Activated CD4-positive, alpha-beta T cell treated with anti-CD3 and anti-CD28 coated beads, Interleukin-2, amount 10 ng/mL, durations not matched to agents 7 days and 5 days (primary cell): ENCODE data around the gene DBNL. TPM values are rescaled to one million over a fixed set of nuclear protein-coding genes. Genes with fewer than 3 reads are reported as not detected.
"Not testable (repeated sequence)": the region's sequence is repeated elsewhere in the genome, so short reads cannot be mapped to it uniquely, and the experiment has no call there.

ENCODE experiments used
- CTCF ChIA-PET: fragments of 350-600 bp; sonication (Branson Sonifier 250); formaldehyde crosslinking; loops from one replicate; lab custom pipeline; 2021; ENCODE audit warnings: antibody characterized with exemption; lab: Charles Lee
- POLR2A ChIA-PET: fragments of 350-600 bp; sonication (Branson Sonifier 250); formaldehyde crosslinking; loops from one replicate; lab custom pipeline; 2021; ENCODE audit warnings: antibody characterized with exemption; lab: Charles Lee
- DNase-seq: peaks from one replicate; pipeline ENCODE4 v3.0.0-alpha.2; 2020
- H3K27ac Mint-ChIP-seq: one replicate; pipeline ENCODE4 v1.8.0; 2021; ENCODE audit warnings: mild to moderate bottlenecking, moderate library complexity, mixed read lengths
- H3K27me3 Mint-ChIP-seq: one replicate; pipeline ENCODE4 v1.8.0; 2021; ENCODE audit warnings: mixed read lengths
- H3K36me3 Mint-ChIP-seq: one replicate; pipeline ENCODE4 v1.8.0; 2021; ENCODE audit warnings: low read depth, mixed read lengths
- H3K4me1 Mint-ChIP-seq: one replicate; pipeline ENCODE4 v1.8.0; 2021; ENCODE audit warnings: mixed read lengths
- H3K4me3 Mint-ChIP-seq: one replicate; pipeline ENCODE4 v1.8.0; 2021; ENCODE audit warnings: mild to moderate bottlenecking, moderate library complexity, mixed read lengths
- H3K9me3 Mint-ChIP-seq: one replicate; pipeline ENCODE4 v1.8.0; 2021; ENCODE audit warnings: mixed read lengths
- total RNA-seq, 2 experiments: library from RNA; stranded (reverse); gene quantifications; one replicate each; pipeline ENCODE4 v1.2.3, GENCODE V29; 2021

The DBNL gene
- total RNA-seq, 2 experiments from 2014 or later, result 152 to 168 TPM

GRCh38 chr7:44033971-44034844 is 10.3 kb upstream of the DBNL start:
- H3K27me3 Mint-ChIP-seq, H3K27ac Mint-ChIP-seq, H3K36me3 Mint-ChIP-seq, POLR2A ChIA-PET, H3K4me1 Mint-ChIP-seq, H3K4me3 Mint-ChIP-seq, H3K9me3 Mint-ChIP-seq, DNase-seq: not testable (repeated sequence)
- CTCF ChIA-PET, result interaction anchor here (0.6 kb wide), 1 partner anchor 108 kb away, joined by 3 read pairs; no protein-coding TSS in a partner anchor

- H3K36me3 Mint-ChIP-seq, DNase-seq, H3K4me3 Mint-ChIP-seq, CTCF ChIA-PET, H3K27ac Mint-ChIP-seq, H3K27me3 Mint-ChIP-seq, H3K4me1 Mint-ChIP-seq, POLR2A ChIA-PET, H3K9me3 Mint-ChIP-seq: not testable (repeated sequence)
These were observed 8.1 kb upstream of the DBNL start for GRCh38 chr7:44036364-44036763.

- not testable (repeated sequence) for H3K27me3 Mint-ChIP-seq, H3K4me3 Mint-ChIP-seq
- H3K27ac Mint-ChIP-seq, result peak overlapping the region; percentile 13
These were observed 6.6 kb upstream of the DBNL start for GRCh38 chr7:44037951-44038350.

GRCh38 chr7:44038553-44038952 is 5.9 kb upstream of the DBNL start:
- H3K4me1 Mint-ChIP-seq, result peaks cover 14% of the 10 kb centered on the region
- POLR2A ChIA-PET, H3K36me3 Mint-ChIP-seq, DNase-seq, H3K9me3 Mint-ChIP-seq, H3K4me3 Mint-ChIP-seq, H3K27me3 Mint-ChIP-seq, H3K27ac Mint-ChIP-seq, CTCF ChIA-PET: not testable (repeated sequence)

More at GRCh38 chr7:44037951-44038350, 6.6 kb upstream of the DBNL start:
- H3K4me1 Mint-ChIP-seq, result peaks cover 13% of the 10 kb centered on the region
- CTCF ChIA-PET, DNase-seq, H3K9me3 Mint-ChIP-seq, POLR2A ChIA-PET, H3K36me3 Mint-ChIP-seq: not testable (repeated sequence)

- peaks cover 20% of the 10 kb centered on the region for H3K4me1 Mint-ChIP-seq
- H3K4me3 Mint-ChIP-seq, result peak overlapping the region; percentile 48
- H3K27ac Mint-ChIP-seq, result peak overlapping the region; percentile 87
- H3K9me3 Mint-ChIP-seq, H3K36me3 Mint-ChIP-seq, H3K27me3 Mint-ChIP-seq, POLR2A ChIA-PET, CTCF ChIA-PET: not testable (repeated sequence)
- DNase-seq, result peak; percentile 89
These were observed 5.4 kb upstream of the DBNL start for GRCh38 chr7:44038961-44039558.

GRCh38 chr7:44039800-44040492 is 4.6 kb upstream of the DBNL start:
- H3K27me3 Mint-ChIP-seq, DNase-seq, CTCF ChIA-PET, POLR2A ChIA-PET, H3K9me3 Mint-ChIP-seq, H3K36me3 Mint-ChIP-seq: not testable (repeated sequence)
- Mint-ChIP-seq H3K27ac (peak overlapping the region; percentile 90), H3K4me3 (peak overlapping the region; percentile 58), H3K4me1 (peaks cover 20% of the 10 kb centered on the region)

- H3K9me3 Mint-ChIP-seq, H3K27me3 Mint-ChIP-seq, H3K36me3 Mint-ChIP-seq, POLR2A ChIA-PET, CTCF ChIA-PET: not testable (repeated sequence)
- Mint-ChIP-seq H3K4me3 (peak overlapping the region; percentile 75), H3K4me1 (peaks cover 24% of the 10 kb centered on the region), H3K27ac (peak overlapping the region; percentile 90)
- peak; percentile 58 for DNase-seq
These were observed 4.0 kb upstream of the DBNL start for GRCh38 chr7:44040493-44040891.

- H3K4me1 Mint-ChIP-seq, result peaks cover 41% of the 10 kb centered on the region
- H3K27me3 Mint-ChIP-seq, result no peaks in the 10 kb centered on the region
- H3K4me3 Mint-ChIP-seq, result peak overlapping the region; percentile 47
- ChIA-PET POLR2A (no interaction called here), CTCF (interaction anchor here (1.0 kb wide), 1 partner anchor 22 kb away, joined by 3 read pairs; no protein-coding TSS in a partner anchor)
- no peaks in the 10 kb centered on the region for H3K9me3 Mint-ChIP-seq
- DNase-seq, result no peak
- H3K27ac Mint-ChIP-seq, result peak overlapping the region; percentile 32
- peaks cover 25% of the 10 kb centered on the region for H3K36me3 Mint-ChIP-seq
These were observed 2.3 kb upstream of the DBNL start for GRCh38 chr7:44042221-44042620.

GRCh38 chr7:44043902-44044301 is 600 bp upstream of the DBNL start:
- Mint-ChIP-seq H3K27me3 (no peaks in the 10 kb centered on the region), H3K36me3 (peaks cover 31% of the 10 kb centered on the region), H3K4me1 (peaks cover 53% of the 10 kb centered on the region), H3K4me3 (peak overlapping the region; percentile 86), H3K9me3 (no peaks in the 10 kb centered on the region), H3K27ac (peak overlapping the region; percentile 92)
- ChIA-PET POLR2A (interaction anchor here (0.6 kb wide), 1 partner anchor 24 kb away, joined by 3 read pairs; no protein-coding TSS in a partner anchor), CTCF (interaction anchor here (1.0 to 1.5 kb wide), 4 partner anchors 11 to 531 kb away, joined by 3 to 5 read pairs (median 4); no protein-coding TSS in a partner anchor)
- DNase-seq, result no peak

- Mint-ChIP-seq H3K9me3 (no peaks in the 10 kb centered on the region), H3K36me3 (peaks cover 39% of the 10 kb centered on the region), H3K27me3 (no peaks in the 10 kb centered on the region), H3K4me1 (peaks cover 62% of the 10 kb centered on the region), H3K4me3 (peak overlapping the region; percentile 86), H3K27ac (peak overlapping the region; percentile 94)
- no peak for DNase-seq
- POLR2A ChIA-PET, result interaction anchor here (1.0 kb wide), 1 partner anchor 26 kb away, joined by 3 read pairs; no protein-coding TSS in a partner anchor
- CTCF ChIA-PET, result interaction anchor here (0.6 to 1.5 kb wide), 4 partner anchors 16 to 80 kb away, joined by 3 to 5 read pairs (median 4); no protein-coding TSS in a partner anchor
These were observed 918 bp downstream of the DBNL start for GRCh38 chr7:44045226-44046014.

- DNase-seq, result peak; percentile 48
- peaks cover 68% of the 10 kb centered on the region for H3K4me1 Mint-ChIP-seq
- H3K27me3 Mint-ChIP-seq, result no peaks in the 10 kb centered on the region
- ChIA-PET POLR2A (no interaction called here), CTCF (interaction anchor here (1.2 to 1.5 kb wide), 2 partner anchors 12 to 462 kb away, joined by 3 to 4 read pairs; no protein-coding TSS in a partner anchor)
- peak overlapping the region; percentile 94 for H3K27ac Mint-ChIP-seq
- H3K9me3 Mint-ChIP-seq, result no peaks in the 10 kb centered on the region
- peaks cover 49% of the 10 kb centered on the region for H3K36me3 Mint-ChIP-seq
- peak overlapping the region; percentile 86 for H3K4me3 Mint-ChIP-seq
These were observed 2.0 kb downstream of the DBNL start for GRCh38 chr7:44046321-44047061.
